Stomach (tissue), 4 donors: Measurements from ENCODE around the gene TRIM14.

Experiments used
- CTCF ChIP-seq, 7 experiments: fragments of 450-650 bp in 4 of 7; fragments of 200-600 bp in 3 of 7; sonication (generic) in 3 of 7; IDR thresholded peaks; one replicate each; pipeline ENCODE4 v1.5.1; 2016 to 2019; ENCODE audit warnings: antibody characterized with exemption in 7 of 7, control low read depth in 2 of 7, mild to moderate bottlenecking in 1 of 7
- EP300 ChIP-seq: sonication (generic); formaldehyde crosslinking; IDR thresholded peaks from one replicate; pipeline ENCODE4 v1.6.1; 2017; ENCODE audit warnings: antibody characterized with exemption
- POLR2A ChIP-seq, 4 donors: fragments of 450-650 bp; IDR thresholded peaks; one replicate each; pipeline ENCODE4 v1.6.1; 2016; ENCODE audit warnings: antibody characterized with exemption in 4 of 4, control low read depth in 2 of 4, mild to moderate bottlenecking in 1 of 4, moderate library complexity in 1 of 4
- POLR2AphosphoS5 ChIP-seq, 3 donors: sonication (generic); formaldehyde crosslinking; IDR thresholded peaks; one replicate each; pipeline ENCODE4 v1.6.1; 2016; ENCODE audit warnings: antibody characterized with exemption in 3 of 3

GRCh38 chr9:98140503-98140902 lies 21.5 kb upstream of the TRIM14 start:
- TF ChIP-seq POLR2A (IDR thresholded peaks at IDR 0.05) (no peak), CTCF (IDR thresholded peaks at IDR 0.05) (no peak), POLR2AphosphoS5 (IDR thresholded peaks at IDR 0.05) (no peak), EP300 (no peak)
